Esophagus squamous epithelium (tissue), 4 donors: Measurements from ENCODE around the gene MAN2A1.

ENCODE experiments used
- POLR2A ChIP-seq, 4 donors: fragments of 450-650 bp; IDR thresholded peaks; one replicate each; pipeline ENCODE4 v1.6.1; 2017; ENCODE audit warnings: antibody characterized with exemption in 4 of 4, mild to moderate bottlenecking in 4 of 4, moderate library complexity in 3 of 4
- TF ChIP-seq, protein P1 (sequence below), 6 experiments: fragments of 450-650 bp in 4 of 6; fragments of 200-600 bp in 2 of 6; sonication (generic) in 2 of 6; IDR thresholded peaks; one replicate each; pipeline ENCODE4 v1.5.1; 2016 to 2019; ENCODE audit warnings: antibody characterized with exemption in 6 of 6, mild to moderate bottlenecking in 4 of 6, moderate library complexity in 4 of 6

DNA sequence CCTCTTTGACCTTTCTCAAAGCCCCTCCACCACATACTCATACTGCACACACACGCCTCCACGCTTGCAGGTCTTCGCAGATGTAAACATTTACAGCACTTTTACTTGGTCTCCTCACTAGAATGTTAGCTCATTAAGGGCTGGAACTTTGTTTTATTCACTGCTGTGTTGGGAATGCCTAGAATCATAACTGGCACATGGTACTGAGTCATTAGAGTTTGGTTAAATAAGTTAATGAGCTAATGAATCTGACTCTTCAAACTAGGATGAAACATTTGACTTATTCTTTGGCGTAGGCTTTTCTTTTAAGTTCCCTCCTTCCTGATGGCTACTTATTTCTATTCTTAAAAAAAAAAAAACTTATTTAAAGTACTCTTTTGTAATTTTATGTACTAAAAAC, 28.9 kb downstream of the MAN2A1 start:
- TF ChIP-seq POLR2A (IDR thresholded peaks at IDR 0.05) = no peak
- TF ChIP-seq, protein P1, sequence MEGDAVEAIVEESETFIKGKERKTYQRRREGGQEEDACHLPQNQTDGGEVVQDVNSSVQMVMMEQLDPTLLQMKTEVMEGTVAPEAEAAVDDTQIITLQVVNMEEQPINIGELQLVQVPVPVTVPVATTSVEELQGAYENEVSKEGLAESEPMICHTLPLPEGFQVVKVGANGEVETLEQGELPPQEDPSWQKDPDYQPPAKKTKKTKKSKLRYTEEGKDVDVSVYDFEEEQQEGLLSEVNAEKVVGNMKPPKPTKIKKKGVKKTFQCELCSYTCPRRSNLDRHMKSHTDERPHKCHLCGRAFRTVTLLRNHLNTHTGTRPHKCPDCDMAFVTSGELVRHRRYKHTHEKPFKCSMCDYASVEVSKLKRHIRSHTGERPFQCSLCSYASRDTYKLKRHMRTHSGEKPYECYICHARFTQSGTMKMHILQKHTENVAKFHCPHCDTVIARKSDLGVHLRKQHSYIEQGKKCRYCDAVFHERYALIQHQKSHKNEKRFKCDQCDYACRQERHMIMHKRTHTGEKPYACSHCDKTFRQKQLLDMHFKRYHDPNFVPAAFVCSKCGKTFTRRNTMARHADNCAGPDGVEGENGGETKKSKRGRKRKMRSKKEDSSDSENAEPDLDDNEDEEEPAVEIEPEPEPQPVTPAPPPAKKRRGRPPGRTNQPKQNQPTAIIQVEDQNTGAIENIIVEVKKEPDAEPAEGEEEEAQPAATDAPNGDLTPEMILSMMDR (IDR thresholded peaks at IDR 0.05) = no peak
